Glutamatergic neuron (in vitro differentiated cells): ENCODE results near the gene CDK14. TPM values are rescaled to one million over a fixed set of nuclear protein-coding genes. Genes with fewer than 3 reads are reported as not detected.

ENCODE experiments used
- DNase-seq: peaks from one replicate; pipeline ENCODE4 v3.0.0; 2022
- H3K27ac Mint-ChIP-seq: one replicate; pipeline ENCODE4 v1.8.0; 2020; ENCODE audit warnings: mild to moderate bottlenecking, mixed read lengths, inconsistent platforms; ENCODE audit not compliant: unreplicated experiment
- H3K27me3 Mint-ChIP-seq: one replicate; pipeline ENCODE4 v1.8.0; 2020; ENCODE audit warnings: mild to moderate bottlenecking, moderate library complexity, mixed read lengths, inconsistent platforms; ENCODE audit not compliant: unreplicated experiment
- H3K36me3 Mint-ChIP-seq: one replicate; pipeline ENCODE4 v1.8.0; 2020; ENCODE audit warnings: mild to moderate bottlenecking, mixed read lengths, inconsistent platforms; ENCODE audit not compliant: unreplicated experiment
- H3K4me1 Mint-ChIP-seq: one replicate; pipeline ENCODE4 v1.8.0; 2020; ENCODE audit warnings: mild to moderate bottlenecking, low read depth, mixed read lengths, inconsistent platforms; ENCODE audit not compliant: unreplicated experiment
- H3K4me3 Mint-ChIP-seq: one replicate; pipeline ENCODE4 v1.8.0; 2020; ENCODE audit warnings: mild to moderate bottlenecking, mixed read lengths, inconsistent platforms; ENCODE audit not compliant: unreplicated experiment
- H3K9me3 Mint-ChIP-seq: one replicate; pipeline ENCODE4 v1.8.0; 2020; ENCODE audit warnings: mild to moderate bottlenecking, moderate library complexity, mixed read lengths, inconsistent platforms; ENCODE audit not compliant: unreplicated experiment
- total RNA-seq: library from RNA; stranded (reverse); fragmentation: NEBNext Ultra II Directional; extraction: Animal tissue kit (Norgen Biotek cat#: 25700); gene quantifications from one replicate; pipeline ENCODE4 v1.2.1, GENCODE V29; 2021; ENCODE audit not compliant: unreplicated experiment
- TF ChIP-seq, protein P1 (sequence below): fragments of 200-600 bp; sonication (generic); IDR thresholded peaks from one replicate; pipeline ENCODE4 v1.5.0; 2021; ENCODE audit not compliant: partially characterized antibody, unreplicated experiment

CDK14 gene
- total RNA-seq, 1 donor from 2014 or later = 96.5 TPM

DNA sequence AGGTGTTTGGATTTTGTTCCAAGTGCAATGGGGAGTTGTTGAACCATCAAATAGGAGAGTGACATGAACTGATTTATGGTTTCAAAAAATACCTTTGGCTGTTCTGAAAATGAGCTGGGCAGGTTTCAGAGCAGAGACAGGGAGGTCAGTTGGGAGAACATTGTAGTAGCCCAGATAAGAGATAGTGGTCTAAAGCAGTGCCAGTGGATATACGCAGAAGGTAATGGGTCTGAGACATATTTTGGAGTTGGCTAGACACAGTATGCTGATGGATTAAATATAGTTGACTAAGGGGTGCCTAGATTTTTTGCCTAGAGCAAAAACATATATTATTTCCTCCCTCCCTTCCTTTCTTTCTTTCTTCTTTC, 21.3 kb upstream of the CDK14 start:
- H3K4me1 Mint-ChIP-seq = no peaks in the 10 kb centered on the region
- DNase-seq = no peak
- no peaks in the 10 kb centered on the region for H3K27me3 Mint-ChIP-seq
- H3K36me3 Mint-ChIP-seq = no peaks in the 10 kb centered on the region
- no peak overlapping the region for H3K27ac Mint-ChIP-seq
- TF ChIP-seq, protein P1, sequence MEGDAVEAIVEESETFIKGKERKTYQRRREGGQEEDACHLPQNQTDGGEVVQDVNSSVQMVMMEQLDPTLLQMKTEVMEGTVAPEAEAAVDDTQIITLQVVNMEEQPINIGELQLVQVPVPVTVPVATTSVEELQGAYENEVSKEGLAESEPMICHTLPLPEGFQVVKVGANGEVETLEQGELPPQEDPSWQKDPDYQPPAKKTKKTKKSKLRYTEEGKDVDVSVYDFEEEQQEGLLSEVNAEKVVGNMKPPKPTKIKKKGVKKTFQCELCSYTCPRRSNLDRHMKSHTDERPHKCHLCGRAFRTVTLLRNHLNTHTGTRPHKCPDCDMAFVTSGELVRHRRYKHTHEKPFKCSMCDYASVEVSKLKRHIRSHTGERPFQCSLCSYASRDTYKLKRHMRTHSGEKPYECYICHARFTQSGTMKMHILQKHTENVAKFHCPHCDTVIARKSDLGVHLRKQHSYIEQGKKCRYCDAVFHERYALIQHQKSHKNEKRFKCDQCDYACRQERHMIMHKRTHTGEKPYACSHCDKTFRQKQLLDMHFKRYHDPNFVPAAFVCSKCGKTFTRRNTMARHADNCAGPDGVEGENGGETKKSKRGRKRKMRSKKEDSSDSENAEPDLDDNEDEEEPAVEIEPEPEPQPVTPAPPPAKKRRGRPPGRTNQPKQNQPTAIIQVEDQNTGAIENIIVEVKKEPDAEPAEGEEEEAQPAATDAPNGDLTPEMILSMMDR = no peak
- H3K4me3 Mint-ChIP-seq = no peak overlapping the region
- no peaks in the 10 kb centered on the region for H3K9me3 Mint-ChIP-seq

DNA sequence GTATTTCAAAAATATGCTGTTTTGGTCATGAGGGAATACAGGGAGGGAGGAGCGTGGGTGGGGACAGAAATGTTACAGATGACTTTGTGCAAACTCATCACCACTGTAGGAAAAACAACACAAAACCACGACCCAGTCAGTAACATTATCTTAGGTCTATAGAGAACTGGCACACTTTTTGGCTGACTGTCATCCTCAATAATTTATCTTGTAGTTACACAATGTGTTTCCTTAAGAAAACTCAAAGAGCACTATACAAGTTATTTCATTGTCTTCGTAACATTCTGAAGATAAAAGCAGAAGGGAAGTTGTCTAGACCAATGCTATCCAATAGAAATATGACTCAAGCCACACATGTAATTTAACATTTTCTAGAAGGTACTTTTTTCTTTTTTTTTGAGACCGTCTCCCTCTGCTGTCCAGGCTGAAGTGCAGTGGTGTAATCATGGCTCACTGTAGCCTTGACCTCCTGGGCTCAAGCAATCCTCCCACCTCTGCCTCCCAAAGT, 16.9 kb upstream of the CDK14 start:
- no peaks in the 10 kb centered on the region for H3K4me1 Mint-ChIP-seq
- H3K36me3 Mint-ChIP-seq = no peaks in the 10 kb centered on the region
- H3K27ac Mint-ChIP-seq = no peak overlapping the region

DNA sequence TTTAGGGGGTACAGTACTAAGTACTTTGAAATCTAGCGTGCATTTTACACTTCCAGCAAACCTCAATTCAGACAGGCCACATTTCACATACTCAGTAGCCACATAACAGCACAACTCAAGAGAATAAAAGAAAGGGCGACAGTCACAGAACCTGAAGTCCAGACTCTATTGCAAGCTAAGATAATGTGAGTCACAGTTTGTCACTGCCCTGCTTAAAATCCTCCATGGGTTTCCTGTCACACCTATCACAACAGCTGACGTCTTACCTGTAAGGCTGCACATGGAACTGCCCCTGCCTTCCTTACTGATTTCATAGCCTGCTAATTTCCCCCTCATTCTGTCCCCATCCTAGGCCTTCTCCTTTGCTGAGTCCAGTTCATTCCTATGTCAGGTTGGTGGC, 16.1 kb upstream of the CDK14 start:
- no peaks in the 10 kb centered on the region for H3K9me3 Mint-ChIP-seq
- no peak overlapping the region for H3K4me3 Mint-ChIP-seq
- TF ChIP-seq, protein P1 = no peak
- no peak for DNase-seq
- no peaks in the 10 kb centered on the region for H3K36me3 Mint-ChIP-seq
- H3K27me3 Mint-ChIP-seq = no peaks in the 10 kb centered on the region
- no peak overlapping the region for H3K27ac Mint-ChIP-seq
- H3K4me1 Mint-ChIP-seq = no peaks in the 10 kb centered on the region

More for the DNA sequence above, 16.9 kb upstream of the CDK14 start:
- TF ChIP-seq, protein P1 = no peak
- H3K9me3 Mint-ChIP-seq = no peaks in the 10 kb centered on the region
- H3K4me3 Mint-ChIP-seq = no peak overlapping the region
- H3K27me3 Mint-ChIP-seq = no peaks in the 10 kb centered on the region
- DNase-seq = no peak

DNA sequence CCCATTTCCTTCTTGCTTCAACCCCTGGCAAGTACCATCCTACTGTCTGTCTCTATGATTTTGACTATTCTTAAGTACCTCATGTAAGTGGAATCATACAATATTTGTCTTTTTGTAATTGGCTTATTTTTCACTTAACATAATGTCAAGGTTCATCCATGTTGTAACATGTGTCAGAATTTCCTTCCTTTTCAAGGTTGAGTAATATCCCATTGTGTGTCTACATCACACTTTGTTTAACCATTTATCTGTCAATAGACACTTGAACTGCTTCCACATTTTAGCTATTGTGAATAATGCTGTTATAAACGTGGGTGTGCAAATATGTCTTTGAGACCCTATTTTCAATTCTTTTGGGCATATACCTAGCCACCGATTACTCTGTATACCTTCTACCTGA, 14.0 kb upstream of the CDK14 start:
- H3K9me3 Mint-ChIP-seq = no peaks in the 10 kb centered on the region
- H3K36me3 Mint-ChIP-seq = no peaks in the 10 kb centered on the region
- H3K4me3 Mint-ChIP-seq = no peak overlapping the region
- no peak overlapping the region for H3K27ac Mint-ChIP-seq
- DNase-seq = no peak
- H3K4me1 Mint-ChIP-seq = no peaks in the 10 kb centered on the region
- TF ChIP-seq, protein P1 = no peak
- no peaks in the 10 kb centered on the region for H3K27me3 Mint-ChIP-seq

DNA sequence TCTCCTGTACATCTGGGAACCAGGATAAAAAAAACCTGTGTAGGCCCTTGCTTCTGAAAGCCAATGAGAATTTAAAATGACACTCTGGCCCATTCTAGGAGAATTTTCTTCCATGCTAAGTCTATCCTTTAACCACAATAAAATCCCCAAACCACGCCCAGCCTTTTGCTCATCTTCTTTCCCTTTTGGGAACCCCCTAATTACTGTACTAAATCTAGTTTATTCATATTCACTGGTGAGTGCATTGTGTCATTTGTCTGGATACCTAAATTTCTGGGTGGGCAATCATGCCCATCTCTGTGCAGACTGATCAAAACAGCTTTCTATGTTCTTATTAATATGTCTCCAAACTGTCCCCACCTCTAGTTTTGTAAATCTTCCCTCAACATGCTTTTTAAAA, 11.7 kb upstream of the CDK14 start:
- Mint-ChIP-seq H3K4me1 (no peaks in the 10 kb centered on the region), H3K4me3 (no peak overlapping the region), H3K27ac (no peak overlapping the region), H3K9me3 (no peaks in the 10 kb centered on the region), H3K27me3 (no peaks in the 10 kb centered on the region), H3K36me3 (no peaks in the 10 kb centered on the region)
- TF ChIP-seq, protein P1 = no peak
- no peak for DNase-seq
